Right hindlimb (tissue), 1 donor: ENCODE data around the gene RYR1.

Experiments used
- DNase-seq: peaks from one replicate; pipeline ENCODE4 v3.0.0-alpha.2; 2018

Gene RYR1

DNA sequence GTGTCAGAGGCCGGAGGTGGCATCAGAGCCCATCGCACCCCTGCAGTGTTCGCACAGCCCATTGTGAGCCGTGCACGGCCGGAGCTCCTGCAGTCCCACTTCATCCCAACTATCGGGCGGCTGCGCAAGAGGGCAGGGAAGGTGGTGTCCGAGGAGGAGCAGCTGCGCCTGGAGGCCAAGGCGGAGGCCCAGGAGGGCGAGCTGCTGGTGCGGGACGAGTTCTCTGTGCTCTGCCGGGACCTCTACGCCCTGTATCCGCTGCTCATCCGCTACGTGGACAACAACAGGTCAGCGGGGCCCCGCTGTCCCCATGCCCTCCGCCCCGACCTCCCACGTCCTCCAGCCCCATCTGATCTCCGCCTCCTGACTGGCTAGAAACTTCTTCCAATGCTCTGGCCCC is 85.7 kb downstream of the RYR1 start:
- DNase-seq, result no peak

DNA sequence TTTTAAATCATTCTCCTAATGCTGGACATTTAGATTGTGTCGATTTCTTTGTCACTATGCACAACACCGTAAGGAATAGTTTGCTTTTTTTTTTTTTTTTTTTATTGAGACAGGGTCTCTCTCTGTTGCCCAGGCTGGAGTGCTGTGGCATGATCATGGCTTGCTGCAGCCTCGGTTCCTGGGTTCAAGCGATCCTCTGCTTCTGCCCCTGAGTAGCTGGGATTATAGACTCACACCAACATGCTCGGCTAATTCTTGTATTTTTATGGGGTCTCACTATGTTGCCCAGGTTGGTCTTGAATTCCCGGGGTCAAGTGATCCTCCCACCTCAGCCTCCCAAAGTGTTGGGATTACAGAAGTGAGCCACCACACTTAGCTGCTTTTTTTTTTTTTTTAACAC is 86.5 kb downstream of the RYR1 start:
- no peak for DNase-seq

DNA sequence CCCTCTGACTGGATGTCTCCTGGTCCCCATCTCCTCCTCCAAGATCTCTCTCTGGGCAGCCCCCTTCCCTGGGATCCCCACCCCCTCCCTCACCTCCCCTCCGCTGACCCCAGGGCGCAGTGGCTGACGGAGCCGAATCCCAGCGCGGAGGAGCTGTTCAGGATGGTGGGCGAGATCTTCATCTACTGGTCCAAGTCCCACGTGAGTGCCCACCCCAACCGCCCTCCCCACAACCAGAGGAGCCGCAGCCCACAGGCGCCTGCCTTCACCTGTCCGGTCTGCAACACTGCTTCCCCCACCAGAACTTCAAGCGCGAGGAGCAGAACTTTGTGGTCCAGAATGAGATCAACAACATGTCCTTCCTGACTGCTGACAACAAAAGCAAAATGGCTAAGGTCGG is 89.4 kb downstream of the RYR1 start:
- DNase-seq, result no peak

DNA sequence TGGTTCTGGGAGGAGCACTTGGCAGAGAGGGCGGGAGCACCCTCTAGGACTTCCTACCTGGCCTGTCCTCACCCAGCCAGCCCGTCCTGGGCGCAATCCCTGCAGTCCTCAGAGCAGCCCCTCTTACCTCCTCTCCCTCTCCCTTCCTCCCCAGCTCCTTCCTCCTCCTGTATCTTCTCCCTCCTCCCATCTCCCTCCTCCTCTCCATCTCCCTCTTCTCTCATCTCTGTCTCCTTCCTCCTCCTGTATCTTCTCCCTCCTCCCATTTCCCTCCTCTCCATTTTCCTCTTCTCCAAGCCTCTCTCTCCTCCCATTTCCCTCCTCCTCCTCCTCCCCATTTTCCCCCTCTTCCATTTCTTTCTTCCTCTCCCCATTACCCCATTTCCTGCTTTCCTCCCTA is 89.8 kb downstream of the RYR1 start:
- no peak for DNase-seq

DNA sequence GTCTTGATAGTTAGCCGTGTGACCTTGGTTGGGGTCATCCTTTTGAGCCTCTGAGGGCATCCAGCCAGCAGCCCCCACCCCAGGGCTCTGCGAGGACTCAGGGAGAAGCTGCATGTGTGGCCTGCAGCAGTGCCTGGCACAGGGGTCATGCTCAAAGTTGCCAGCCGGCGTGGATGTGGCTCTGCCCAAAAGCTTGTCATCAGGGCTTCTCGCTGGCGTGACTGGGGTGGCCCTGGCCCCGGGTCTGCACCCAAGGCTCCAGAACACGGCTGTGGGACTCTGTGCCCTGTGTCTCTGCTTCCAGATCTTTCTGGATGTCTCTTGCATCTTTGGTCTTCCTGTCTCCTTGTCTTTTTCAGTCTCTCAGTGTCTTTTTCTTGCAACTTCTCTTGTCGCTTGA is 90.9 kb downstream of the RYR1 start:
- no peak for DNase-seq

DNA sequence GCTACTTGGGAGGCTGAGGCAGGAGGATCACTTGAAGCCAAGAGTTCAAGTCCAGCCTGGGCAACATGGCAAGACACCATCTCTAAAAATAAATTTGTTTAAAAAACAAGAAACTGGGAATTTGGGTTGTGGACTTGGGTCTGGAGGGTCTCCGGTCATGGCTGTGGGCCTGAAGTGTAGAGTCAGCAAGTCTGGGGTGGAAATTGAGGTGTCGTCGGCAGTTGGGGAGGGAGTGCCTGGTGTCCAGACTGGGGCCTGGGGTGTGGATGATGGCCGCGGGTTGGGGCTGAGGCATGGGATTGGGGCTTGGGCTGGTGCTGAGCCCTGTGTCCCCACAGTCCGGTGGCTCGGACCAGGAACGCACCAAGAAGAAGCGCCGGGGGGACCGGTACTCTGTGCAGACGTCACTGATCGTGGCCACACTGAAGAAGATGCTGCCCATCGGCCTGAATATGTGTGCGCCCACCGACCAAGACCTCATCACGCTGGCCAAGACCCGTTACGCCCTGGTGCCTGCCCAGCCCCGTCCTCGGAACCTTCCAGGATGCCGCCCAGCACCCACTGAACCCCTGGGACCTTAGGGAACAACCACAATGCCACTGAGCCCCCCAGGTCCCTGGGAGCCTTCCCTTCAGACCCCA is 91.6 kb downstream of the RYR1 start:
- DNase-seq, result no peak

DNA sequence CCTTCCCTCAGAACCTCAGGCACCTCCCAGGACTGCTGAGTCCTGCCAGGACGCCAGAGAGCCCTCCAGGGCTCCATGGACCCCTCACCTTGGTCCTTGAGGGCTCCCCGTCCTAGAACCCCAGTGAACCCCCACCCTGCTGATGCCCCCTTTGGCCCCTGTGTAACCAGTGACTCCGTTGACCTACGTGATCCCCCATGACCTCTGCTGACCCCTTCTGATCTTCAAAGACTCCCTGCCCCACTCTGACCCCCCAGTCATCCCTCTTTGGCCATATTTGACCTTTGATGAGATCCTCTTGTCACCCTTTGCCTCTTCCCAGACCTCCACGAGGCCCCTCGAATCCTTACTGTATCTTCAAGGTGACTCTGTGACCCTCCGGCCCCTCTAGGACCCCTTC is 92.9 kb downstream of the RYR1 start:
- no peak for DNase-seq

DNA sequence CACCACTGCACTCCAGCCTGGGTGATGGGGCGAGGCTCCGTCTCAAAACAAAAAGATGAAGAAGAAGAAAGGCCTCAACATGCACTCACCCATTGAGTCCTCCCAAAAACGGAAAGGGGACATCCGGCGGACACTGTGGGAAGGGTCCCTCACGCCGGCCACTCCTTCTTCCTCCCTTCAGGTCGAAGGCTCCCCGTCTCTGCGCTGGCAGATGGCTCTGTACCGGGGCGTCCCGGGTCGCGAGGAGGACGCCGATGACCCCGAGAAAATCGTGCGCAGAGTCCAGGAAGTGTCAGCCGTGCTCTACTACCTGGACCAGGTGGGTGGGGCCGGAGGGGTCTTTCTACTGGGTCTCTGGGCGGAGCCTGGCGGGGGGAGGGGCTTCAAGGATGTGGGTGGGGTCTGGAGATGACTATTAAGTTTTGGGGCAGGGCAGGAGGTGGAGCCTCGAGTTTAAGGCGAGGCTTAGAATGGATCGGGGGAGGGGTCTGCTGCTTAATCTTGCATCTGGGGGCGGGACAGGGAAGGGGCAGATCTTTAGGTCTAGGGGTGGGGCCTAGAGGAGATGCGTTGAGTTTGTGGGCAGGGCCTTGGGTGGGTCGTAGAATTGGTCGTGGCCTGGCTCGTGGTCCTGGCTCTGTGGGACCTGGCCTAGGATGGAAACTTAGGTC is 94.1 kb downstream of the RYR1 start:
- no peak for DNase-seq

DNA sequence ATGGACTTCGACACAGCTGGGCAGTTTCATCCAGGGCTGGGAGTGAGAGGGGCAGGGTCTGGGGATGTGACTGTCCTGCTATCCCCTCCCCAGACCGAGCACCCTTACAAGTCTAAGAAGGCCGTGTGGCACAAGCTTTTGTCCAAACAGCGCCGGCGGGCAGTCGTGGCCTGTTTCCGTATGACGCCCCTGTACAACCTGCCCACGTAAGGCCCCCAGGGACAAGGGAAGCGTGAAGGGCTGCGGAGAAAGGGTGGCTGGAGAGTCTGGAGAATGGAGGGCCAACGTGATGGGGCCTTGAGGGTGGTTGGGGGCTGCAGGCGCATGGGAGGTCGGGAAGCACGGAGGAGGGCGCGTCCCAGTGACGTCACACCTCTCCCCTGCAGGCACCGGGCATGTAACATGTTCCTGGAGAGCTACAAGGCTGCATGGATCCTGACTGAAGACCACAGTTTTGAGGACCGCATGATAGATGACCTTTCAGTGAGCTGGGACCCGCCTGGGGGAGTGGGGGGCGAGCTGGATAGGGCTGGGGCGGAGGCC is 94.8 kb downstream of the RYR1 start:
- DNase-seq, result no peak

DNA sequence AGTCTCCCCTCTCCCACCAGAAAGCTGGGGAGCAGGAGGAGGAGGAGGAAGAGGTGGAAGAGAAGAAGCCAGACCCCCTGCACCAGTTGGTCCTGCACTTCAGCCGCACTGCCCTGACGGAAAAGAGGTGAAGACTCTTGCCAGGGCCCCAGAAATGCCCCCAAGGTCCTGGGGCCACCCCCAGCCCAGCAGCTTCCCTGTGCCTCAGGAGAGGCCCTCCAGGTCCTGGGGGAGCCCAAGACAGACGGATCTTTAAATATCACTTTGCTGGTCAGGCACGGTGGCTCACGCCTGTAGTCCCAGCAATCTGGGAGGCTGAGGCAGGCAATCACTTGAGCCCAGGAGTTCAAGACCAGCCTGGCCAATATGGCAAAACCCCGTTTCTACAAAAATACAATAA is 95.4 kb downstream of the RYR1 start:
- DNase-seq, result no peak

DNA sequence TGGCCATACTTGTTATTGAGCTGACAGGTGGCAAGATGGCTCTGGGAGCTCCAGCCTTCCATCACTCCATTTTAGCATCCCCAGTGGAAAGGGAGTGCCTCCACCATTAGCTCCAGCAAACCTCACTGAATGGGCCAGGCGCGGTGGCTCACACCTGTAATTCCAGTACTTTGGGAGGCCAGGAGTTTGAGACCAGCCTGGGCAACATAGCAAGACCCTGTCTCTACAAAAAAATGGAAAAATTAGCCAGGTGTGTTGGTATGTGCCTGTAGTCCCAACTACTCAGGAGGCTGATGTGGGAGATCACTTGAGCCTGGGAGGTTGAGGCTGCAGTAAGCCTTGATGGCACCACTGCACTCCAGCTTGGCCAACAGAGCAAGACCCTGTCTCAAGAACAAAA is 98.0 kb downstream of the RYR1 start:
- no peak for DNase-seq

DNA sequence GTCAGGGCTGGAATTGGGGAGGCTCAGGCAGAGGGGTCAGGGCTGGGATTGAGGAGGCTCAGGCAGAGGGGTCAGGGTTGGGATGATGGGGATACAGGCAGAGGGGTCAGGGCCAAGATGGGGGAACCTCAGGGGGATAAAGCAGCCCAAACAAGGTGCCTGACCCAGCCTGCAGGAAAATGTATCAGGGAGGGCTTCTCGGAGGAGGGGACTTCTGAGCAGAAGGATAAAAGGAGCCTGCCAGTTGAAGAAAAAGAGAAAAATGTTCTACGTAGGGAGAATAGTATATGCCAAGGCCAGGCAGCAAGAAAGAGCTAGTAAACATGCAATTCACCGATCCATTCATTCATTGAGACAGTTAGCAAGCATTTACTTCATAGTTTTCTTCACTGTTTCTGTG is 99.4 kb downstream of the RYR1 start:
- no peak for DNase-seq

DNA sequence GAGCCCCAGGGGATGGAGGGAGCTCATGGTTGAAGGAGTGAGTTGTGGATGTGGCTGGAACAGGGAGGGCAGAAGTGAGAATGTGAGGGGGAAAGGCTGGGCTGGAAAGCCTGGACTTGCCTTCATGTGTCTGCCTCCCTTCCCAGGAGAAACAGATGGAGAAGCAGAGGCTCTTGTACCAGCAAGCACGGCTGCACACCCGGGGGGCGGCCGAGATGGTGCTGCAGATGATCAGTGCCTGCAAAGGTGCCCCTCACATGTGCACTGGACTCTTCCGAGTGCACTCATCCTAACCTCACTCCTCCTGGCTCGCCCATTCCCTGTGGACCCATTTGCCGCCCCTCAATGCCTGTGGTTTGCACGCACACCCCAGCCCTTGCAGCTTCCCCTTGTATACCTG is 101.1 kb downstream of the RYR1 start:
- DNase-seq, result no peak

DNA sequence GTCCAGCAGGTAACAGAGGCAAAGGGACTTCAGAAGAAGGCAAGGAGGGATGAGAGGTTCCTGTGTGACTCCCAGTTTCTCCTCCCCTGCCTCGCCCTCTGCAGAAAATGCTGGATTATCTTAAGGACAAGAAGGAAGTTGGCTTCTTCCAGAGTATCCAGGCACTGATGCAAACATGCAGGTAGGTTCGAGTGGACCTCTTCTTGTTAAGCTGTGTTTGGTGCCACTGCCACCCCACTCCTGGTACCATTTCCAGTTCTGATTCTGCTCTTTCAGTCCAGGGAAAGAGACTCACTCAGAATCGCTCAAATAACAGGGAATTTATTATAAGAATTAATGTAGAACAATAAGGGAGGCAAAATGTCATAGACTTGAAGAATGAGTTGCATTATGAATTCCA is 101.7 kb downstream of the RYR1 start:
- no peak for DNase-seq

DNA sequence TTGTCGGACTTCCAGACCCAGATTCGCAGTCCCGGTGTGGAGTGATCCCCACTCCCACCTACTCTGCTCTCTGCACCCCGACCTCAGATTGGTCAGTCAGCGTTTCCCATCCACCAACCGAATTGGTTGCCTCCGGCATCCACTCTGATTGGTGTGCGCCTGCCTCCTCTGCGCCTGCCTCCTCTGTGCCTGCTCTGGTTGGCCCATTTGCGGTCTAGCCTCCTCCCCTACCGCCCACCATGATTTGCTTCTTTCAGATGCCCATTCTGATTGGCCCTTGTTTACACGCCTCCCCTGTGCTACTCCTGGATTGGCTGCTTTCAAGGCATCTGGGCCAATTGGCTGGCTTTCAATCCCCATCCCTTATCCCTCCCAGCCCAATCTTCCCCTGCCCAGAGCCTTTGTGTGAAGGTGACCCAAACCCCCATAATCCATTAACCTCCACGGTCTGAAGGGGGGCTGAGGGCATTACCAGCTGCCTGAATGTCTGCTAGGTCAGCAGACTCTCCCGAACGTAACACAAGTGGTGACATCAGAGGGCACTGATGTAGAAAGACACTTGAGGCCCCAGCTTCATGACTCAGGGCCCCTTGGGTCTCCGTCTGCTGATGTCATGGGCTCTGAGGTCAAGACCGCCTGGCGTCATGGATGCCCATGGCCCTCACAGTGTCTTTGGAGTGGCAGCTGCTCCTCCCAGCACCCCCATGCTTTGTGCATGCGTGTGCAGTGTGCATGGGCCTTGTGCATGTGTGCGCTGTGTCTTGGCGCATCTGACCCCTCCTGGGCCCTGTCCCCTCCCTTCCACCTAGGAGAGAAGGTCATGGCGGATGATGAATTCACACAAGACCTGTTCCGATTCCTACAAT is 103.8 kb downstream of the RYR1 start:
- DNase-seq, result no peak

DNA sequence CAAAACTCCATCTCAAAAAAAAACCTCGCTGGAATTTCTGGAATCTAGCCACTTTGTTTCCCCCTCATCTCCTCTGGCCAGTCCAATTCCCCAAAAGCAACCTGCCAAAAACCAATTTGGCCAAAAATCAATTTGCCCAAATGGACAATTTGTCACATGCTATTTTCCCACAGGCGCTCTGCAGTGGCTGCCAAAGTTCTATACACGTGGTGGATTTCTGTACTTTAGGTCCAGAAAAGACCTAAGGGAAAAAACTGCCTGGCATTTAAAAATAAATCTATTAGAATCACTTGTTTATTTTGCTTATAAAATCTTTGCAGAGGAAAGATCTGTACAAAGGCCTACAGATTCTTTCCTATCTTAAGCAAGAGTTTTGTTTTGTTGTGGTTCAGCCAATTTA is 104.9 kb downstream of the RYR1 start:
- DNase-seq, result no peak

DNA sequence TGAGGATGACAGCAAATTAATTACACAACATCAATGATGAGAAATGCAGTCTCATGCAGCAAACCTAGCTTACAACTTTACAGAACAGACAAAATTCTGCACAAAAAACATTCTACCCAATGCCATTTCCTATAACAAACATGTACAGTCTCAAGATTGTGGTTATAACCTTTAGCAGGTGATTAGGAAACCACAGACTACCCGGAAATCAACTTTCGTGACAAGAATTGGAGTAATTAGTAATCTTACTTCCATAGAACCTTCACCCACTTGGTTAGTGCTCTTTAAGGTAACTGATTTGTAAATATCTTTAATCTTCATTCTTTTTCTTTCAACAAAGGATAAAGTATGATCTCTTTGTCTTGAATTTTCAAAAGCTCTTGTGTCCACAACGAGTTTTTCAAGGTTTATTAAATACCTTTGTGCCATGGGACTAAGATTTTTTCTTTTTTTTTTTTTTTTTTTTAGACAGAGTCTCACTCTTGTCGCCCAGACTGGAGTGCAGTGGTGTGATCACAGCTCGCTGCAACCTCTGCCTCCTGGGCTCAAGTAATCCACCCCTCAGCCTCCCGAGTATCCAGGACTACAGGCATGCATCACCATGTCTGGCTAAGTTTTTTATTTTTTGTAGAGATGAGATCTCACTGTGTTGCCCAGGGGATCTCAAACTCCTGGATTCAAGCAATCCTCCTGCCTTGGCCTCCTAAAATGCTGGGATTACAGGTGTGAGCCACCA is 105.5 kb downstream of the RYR1 start:
- DNase-seq, result no peak

DNA sequence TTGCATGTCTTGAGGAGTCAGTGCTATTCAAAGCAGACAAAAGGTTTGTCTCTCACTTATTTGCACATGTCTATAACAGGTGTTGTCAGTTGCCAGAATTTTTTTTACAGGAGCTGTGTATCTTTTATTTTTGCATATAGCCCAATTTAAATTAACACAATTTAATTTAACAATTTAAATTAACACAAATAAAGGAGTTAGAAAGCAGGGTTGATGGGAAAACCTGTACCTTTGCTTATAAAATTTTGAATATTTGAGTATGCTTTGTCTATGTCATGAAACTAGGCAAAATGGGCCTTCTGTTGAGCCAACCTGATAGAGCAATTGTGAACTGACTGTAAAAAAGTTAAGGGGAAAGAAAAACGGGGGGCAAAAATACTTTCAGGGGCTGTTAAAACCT is 106.3 kb downstream of the RYR1 start:
- DNase-seq, result no peak

DNA sequence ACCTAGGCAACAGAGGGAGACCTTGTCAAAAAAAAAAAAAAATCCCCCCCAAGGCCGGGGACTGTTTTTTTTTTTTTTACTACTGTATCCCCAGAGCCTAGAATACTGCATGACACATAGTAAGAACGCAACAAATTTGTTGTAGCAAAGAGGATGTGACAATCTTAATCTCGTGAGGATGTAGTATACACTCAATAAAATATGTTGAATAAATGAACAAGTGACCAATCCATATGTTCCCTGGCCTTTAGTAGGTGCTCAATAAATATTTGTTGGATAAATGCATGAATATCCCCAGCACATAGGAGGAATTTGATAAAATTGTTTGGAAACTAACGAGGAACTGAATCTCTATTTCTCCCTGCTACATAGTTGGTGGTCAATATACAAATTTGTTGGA is 108.5 kb downstream of the RYR1 start:
- no peak for DNase-seq

DNA sequence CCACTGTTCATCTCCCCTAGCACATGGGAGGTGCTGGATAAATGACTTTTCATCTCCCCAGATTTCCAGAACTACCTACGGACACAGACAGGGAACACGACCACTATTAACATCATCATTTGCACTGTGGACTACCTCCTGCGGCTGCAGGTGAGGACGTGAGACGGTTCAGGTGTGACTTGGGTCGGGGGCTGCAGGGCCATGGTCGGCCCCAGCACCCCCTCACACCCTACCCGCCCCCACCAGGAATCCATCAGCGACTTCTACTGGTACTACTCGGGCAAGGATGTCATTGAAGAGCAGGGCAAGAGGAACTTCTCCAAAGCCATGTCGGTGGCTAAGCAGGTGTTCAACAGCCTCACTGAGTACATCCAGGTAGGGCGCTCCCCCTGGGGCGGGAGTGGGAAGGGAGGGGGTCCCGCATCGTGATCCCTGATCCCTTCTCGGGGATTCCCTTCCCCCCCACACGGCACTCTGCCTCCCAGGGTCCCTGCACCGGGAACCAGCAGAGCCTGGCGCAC is 109.9 kb downstream of the RYR1 start:
- no peak for DNase-seq

DNA sequence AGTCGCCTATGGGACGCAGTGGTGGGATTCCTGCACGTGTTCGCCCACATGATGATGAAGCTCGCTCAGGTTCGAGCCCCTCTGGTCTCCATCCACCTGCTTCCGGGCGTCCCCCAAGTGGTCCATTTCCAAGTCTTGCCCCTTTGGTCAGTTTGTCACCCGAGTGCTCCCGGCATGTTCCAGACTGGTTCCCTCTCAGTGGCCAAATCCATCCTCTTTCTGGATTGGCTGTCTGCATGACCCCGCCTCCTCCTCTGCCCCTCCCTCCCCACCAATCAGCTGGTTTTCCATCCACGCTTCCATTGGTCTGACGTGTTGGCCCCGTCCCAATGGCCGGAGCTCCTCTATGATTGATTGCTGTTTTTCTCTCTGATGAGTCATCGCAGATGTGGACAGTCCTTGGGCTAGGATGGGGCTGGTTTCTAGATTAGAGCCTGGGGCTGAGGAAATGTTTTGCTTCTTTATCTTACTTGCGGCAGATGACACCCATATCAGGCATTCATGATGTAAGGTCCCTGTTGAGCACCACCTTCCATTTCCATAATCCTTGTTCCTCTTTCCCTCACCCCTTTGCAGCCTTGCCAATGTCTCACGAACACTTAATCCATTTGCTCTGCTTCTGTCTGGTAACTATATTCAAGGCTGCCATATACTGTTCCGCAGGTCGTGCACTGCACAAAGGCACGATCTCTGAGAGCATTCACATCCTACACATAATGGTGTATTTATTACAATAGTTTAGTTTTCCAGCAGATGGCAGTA is 110.5 kb downstream of the RYR1 start:
- DNase-seq, result no peak
